Kidney (tissue), 14 donors: Measurements from ENCODE around the gene ZNF488. TPM values are rescaled to one million over a fixed set of nuclear protein-coding genes. Genes with fewer than 3 reads are reported as not detected.

ENCODE experiments used
- DNase-seq, 5 donors: peaks; one replicate each; pipeline ENCODE4 v3.0.0-alpha.2; 2013 to 2020
- FAIRE-seq: peaks from 2 replicates; lab custom pipeline; 2012; peaks lifted over from hg19 to GRCh38; lab: Jason Lieb, UNC
- H3K27ac ChIP-seq, 2 donors: one replicate each; pipeline ENCODE4 v1.7.0; 2013; ENCODE audit warnings: low read depth in 2 of 2, low read length in 2 of 2, inconsistent platforms in 1 of 2
- H3K27me3 ChIP-seq: one replicate; pipeline ENCODE4 v1.7.1; 2013; ENCODE audit warnings: low read length, inconsistent platforms; ENCODE audit not compliant: control insufficient read depth, insufficient read depth
- H3K36me3 ChIP-seq, 3 donors: one replicate each; pipeline versions ENCODE4 v1.7.0 to v1.7.1; 2013; ENCODE audit warnings: low read length in 3 of 3, control low read depth in 1 of 3, inconsistent platforms in 1 of 3; ENCODE audit not compliant: insufficient read depth in 3 of 3, control insufficient read depth in 2 of 3
- H3K4me1 ChIP-seq, 3 donors: one replicate each; pipeline versions ENCODE4 v1.7.0 to v1.7.1; 2013; ENCODE audit warnings: low read length in 3 of 3, inconsistent platforms in 1 of 3, low read depth in 1 of 3; ENCODE audit not compliant: control insufficient read depth in 2 of 3, insufficient read depth in 2 of 3
- H3K4me3 ChIP-seq, 3 donors: one replicate each; pipeline versions ENCODE4 v1.7.0 to v1.8.1; 2013; ENCODE audit warnings: low read length in 3 of 3, control low read depth in 1 of 3, inconsistent platforms in 1 of 3
- H3K9ac ChIP-seq, 3 donors: one replicate each; pipeline versions ENCODE4 v1.7.0 to v1.7.1; 2013; ENCODE audit warnings: low read length in 3 of 3, control low read depth in 1 of 3, inconsistent platforms in 1 of 3
- H3K9me3 ChIP-seq, 3 donors: one replicate each; pipeline versions ENCODE4 v1.7.0 to v1.7.1; 2013; ENCODE audit warnings: low read length in 3 of 3, control low read depth in 1 of 3, inconsistent platforms in 1 of 3; ENCODE audit not compliant: control insufficient read depth in 2 of 3, insufficient read depth in 1 of 3
- CTCF ChIP-seq: IDR thresholded peaks from 3 replicates; pipeline ENCODE4 v1.5.1; 2012; ENCODE audit warnings: mild to moderate bottlenecking, moderate library complexity, borderline replicate concordance; ENCODE audit not compliant: insufficient read depth; ENCODE audit errors: extremely low read depth
- intact Hi-C: fragments of 100-400 bp; cut with DNase I; formaldehyde crosslinking; loops from one replicate; pipeline ENCODE4 v1.11.1; 2022
- polyA plus RNA-seq: library from polyadenylated mRNA; stranded (reverse); fragments of 350-450 nt; fragmentation: Illumina TruSeq; extraction: RNeasy Lipid Tissue Mini Kit (QIAGEN cat#74804); gene quantifications from one replicate; pipeline ENCODE4 v1.2.3, GENCODE V29; 2014; ENCODE audit warnings: low read depth, low replicate concordance; ENCODE audit not compliant: insufficient read depth
- total RNA-seq: library from RNA; stranded (reverse); fragmentation: NEBNext Ultra II Directional; extraction: Animal tissue kit (Norgen Biotek cat#: 25700); gene quantifications from one replicate; pipeline ENCODE4 v1.2.1, GENCODE V29; 2021
- donor health status: control.
- donor health status: control.
- donor health status: control.
- donor health status: control.
- donor health status: control.
- donor health status: DM: yes; HTN: yes; CAD: no.
- donor health status: Normal renal cell carcinoma (clear cell type).

ZNF488 gene
- total and polyA plus RNA-seq, 2 donors from 2014 or later = 0.09 to 4.0 TPM

- H3K9me3 ChIP-seq = no peaks in the 10 kb centered on the region
- H3K9ac ChIP-seq = no peak overlapping the region
- TF ChIP-seq CTCF = no peak
- FAIRE-seq (no peak), DNase-seq (peak in 1 of 5 donors; percentile 45)
- H3K4me1 ChIP-seq = no peaks in the 10 kb centered on the region
- intact Hi-C loops = no loop called here
- no peaks in the 10 kb centered on the region for H3K27me3 ChIP-seq
- no peak overlapping the region for H3K4me3 ChIP-seq
- H3K36me3 ChIP-seq = no peaks in the 10 kb centered on the region
- H3K27ac ChIP-seq = no peak overlapping the region
Measured at GRCh38 chr10:47413531-47414226, 29.6 kb upstream of the ZNF488 start.

- H3K36me3 ChIP-seq = no peaks in the 10 kb centered on the region
- FAIRE-seq (no peak), DNase-seq (no peak)
- no peaks in the 10 kb centered on the region for H3K27me3 ChIP-seq
- H3K9me3 ChIP-seq = peaks cover 0 to 2% (median 0%) of the 10 kb centered on the region in 3 donors
- H3K4me3 ChIP-seq = no peak overlapping the region
- H3K9ac ChIP-seq = no peak overlapping the region
- TF ChIP-seq CTCF = no peak
- intact Hi-C loops = no loop called here
- H3K27ac ChIP-seq = no peak overlapping the region
- H3K4me1 ChIP-seq = no peaks in the 10 kb centered on the region
Measured at GRCh38 chr10:47412869-47413268, 28.8 kb upstream of the ZNF488 start.

- FAIRE-seq = no peak
Measured at GRCh38 chr10:47412177-47412730, 28.2 kb upstream of the ZNF488 start.

More at GRCh38 chr10:47412177-47412730, 28.2 kb upstream of the ZNF488 start:
- no peak overlapping the region for H3K9ac ChIP-seq
- no peak overlapping the region for H3K27ac ChIP-seq
- no peak overlapping the region for H3K4me3 ChIP-seq
- peaks cover 0 to 2% (median 0%) of the 10 kb centered on the region in 3 donors for H3K9me3 ChIP-seq
- H3K4me1 ChIP-seq = no peaks in the 10 kb centered on the region
- peak in 1 of 5 donors; percentile 42 for DNase-seq
- H3K27me3 ChIP-seq = no peaks in the 10 kb centered on the region
- H3K36me3 ChIP-seq = no peaks in the 10 kb centered on the region
- TF ChIP-seq CTCF = no peak
- intact Hi-C loops = no loop called here
